HG03045 (cell line): ENCODE measurements around the gene CEP170B.

Experiments
- ATAC-seq: cut with Tn5 transposase; IDR thresholded peaks from one replicate; pipeline ENCODE4 v1.9.1; 2021; ENCODE audit warnings: mild to moderate bottlenecking, moderate library complexity; ENCODE audit not compliant: unreplicated experiment

Gene CEP170B

DNA sequence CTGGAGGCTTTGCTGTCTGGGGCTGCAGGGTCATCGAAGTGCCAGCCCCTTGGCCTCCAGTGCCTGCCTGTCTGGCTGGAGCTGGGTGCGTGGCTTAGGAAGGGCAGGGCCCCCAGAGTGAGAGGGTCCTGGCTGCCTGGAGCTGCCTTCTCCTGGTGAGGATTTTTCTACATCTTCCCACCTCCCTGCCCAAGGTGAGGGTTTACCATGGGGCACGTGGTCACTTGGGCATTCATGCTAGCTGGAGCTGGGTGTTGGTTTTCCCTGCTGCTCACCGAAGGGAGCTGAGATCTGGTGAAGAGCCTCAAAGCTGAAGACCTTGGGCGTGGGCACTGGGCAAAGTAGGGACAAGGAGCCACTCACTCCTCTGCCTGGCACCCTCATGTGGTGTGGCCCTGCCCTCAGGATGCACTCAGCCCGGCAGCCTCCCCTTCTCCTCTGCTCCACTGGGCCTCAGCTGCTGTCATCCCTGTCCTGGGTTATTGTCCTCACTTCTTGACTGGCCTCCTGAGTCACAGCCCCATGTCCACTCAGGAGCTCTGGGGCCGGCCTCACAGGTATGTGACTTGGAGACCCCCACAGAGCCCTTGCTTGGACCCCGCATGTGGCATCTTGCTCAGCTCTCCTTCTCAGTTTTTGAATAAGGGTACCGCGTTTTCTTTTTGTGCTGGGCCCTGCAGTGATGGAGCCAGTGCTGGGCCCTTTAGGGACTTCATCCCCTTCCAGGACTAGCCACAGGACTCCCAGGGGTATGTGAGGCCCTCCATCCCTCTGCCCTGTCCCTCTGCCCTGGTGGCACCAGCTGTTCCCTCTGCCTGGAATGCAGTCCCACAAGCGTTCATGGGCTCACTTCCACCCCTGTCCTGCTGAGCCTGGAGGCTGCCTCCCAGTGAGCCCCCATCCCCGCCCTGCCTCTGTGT, 1.6 kb downstream of the CEP170B start:
- ATAC-seq, result no peak

DNA sequence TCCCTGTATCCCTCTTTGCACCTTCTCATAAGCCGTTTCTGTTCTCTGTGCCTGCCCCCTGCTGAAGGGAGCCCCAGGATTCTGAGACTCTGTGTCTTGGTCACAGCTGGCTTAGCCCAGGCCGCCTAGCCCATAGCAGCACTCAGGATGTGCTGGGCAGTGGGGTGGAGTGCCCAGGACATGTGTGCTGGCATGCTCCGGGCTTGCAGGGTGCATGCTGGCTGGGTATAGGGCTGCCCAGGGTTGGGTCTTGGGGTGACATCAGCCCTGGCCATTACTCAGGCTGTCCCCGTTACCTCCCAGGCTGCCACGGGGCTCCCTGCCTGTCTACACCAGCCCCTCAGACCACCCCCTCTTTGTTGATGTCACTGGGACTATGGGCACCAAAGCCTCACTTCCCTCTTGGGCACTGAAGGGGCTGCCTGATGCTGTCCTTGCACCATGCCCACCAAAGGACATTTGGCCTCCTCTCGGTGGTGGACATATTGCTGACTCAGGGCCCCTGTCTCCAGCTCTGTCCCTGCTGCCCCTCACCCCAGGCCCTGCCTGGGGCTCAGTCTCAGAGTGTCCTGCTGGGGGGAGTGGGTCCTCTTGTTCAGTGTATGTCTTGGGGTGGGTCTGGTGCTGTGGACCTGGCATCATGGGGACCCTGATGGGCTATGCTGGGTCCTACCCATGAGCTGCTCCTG, 2.4 kb downstream of the CEP170B start:
- no peak for ATAC-seq

DNA sequence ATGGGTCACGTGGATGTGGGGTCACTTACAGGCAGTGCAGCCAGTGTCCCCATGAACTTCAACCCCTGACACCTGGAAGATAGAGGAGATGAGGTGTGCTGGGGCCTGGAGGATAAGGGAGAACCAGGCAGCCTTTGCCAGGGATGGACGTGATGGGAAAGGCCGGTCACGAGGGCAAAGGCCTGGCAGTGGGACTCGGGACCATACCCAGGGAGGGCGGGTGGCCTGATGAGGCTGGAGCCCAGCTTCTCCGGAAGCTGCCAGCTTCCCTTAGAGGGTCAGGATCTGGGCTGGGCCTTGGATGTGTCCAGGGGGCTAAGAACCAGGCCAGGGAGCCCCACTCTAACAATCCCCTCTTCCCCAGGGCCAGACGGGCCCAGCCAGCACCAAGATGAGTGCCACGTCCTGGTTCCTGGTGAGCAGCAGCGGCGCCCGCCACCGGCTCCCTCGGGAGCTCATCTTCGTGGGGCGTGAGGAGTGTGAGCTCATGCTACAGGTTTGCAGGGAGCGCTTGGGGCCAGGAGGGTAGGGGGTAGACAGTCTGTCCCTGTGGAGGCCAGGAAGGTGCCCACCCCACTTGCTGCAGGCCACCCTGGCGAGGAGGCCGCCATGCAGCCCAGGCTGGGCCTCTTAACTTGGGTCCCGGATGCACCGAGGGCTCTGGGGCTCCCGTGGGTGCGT, 3.1 kb downstream of the CEP170B start:
- ATAC-seq, result no peak

DNA sequence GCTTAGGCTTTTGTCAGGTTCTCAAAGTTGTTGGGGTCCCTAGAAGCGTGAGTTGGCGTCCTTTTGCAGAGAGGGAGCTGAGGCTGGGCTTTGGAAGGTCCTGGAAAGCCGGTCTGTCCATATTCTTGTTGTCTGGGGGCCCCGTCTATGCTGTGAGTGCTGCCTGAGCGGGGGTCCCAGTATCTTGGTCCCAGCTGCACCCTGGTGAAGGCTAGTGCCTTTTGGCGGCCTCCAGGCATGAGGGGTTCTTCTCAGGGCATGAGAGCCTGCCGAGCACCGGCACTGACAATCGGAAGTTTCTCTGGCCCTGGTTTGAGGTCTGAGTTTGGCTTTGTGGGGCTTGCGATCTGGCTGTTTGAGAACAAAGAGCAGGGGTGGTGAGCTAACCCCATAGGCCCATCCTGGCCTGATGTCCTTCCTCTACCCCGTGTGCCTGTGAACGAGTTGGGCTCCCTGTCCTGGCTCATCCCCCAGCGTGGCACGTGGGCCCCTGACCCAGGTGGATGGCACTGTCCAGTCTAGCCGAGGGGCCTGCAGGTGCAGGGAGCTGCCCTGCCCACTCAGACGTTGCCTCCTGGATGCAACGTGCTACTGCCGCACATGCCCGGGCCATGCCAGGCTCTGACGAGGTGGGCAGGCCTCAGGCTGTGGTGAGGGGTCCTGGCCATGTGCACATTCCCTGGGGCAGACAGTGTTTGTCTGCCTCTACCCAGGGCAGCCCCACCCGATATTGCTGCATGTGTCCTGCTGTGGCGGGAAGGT, 3.9 kb downstream of the CEP170B start:
- ATAC-seq, result no peak

DNA sequence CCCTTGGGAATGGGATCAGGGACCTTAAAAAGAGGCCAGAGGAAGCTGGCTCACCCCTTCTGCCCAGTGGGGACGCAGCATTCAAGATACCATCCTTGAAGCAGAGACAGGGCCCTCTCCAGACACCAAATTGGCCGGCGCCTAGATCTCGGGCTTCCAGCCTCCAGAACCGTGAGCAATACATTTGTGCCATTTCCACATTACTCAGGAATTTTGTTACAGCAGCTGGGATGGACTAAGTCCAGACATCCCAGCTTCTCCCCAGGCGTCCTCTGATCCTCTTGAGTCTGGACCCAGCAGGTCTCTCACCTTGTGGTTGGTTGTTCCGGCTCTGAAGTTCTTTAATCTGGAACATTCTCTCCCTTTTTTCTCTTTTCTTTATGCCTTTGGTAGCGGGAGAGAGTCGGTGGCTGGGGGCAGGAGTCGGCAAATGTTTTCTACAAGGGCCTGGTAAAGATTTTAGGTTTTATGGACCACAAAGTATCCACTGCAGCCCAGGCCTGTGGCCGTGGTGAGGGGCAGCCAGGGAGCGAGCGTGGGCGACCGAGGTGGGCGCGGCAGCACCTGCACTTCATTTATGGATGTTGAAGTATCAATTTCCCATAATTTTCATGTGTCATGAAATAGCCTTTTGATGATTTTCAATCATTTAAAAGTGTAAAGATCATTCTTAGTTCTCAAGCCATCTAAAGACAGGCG, 4.8 kb downstream of the CEP170B start:
- no peak for ATAC-seq

DNA sequence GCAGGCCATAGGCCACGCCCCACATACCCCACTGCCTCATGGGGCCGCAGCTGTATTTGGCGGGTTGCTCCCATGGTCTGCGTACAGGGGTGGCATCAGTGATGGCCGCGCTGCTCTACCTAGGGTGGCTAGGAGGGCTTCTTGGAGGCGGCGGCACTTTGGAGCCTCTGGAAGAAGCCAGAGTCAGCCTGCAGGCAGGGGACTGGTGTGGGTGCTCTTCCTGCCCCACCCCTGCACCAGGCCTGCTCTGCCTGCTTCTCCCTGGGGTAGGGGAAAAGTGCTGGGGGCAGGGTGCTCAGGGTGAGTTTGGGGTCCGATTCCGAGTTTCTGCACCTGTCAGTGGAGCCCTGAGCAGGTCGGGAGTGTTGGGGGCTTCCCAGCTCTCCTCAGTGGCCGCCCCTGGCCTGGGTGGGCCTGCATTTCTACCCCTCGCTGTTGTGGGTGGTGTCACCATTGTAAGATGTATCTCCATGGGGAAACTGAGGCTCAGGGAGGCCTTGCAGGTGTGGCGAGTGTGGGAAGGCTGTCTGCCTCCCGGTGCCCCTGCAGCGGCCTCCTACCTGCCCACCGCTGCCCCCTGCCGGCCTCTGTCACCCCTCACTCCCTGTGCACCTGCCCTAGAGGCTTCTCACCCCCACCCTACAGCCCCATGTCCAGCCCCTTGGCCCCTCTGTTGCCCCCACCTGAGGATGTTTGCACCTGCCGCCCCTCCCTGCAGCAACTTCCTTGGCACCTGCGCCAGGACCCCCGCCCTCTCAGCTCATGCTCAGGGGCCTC, 5.5 kb downstream of the CEP170B start:
- no peak for ATAC-seq

DNA sequence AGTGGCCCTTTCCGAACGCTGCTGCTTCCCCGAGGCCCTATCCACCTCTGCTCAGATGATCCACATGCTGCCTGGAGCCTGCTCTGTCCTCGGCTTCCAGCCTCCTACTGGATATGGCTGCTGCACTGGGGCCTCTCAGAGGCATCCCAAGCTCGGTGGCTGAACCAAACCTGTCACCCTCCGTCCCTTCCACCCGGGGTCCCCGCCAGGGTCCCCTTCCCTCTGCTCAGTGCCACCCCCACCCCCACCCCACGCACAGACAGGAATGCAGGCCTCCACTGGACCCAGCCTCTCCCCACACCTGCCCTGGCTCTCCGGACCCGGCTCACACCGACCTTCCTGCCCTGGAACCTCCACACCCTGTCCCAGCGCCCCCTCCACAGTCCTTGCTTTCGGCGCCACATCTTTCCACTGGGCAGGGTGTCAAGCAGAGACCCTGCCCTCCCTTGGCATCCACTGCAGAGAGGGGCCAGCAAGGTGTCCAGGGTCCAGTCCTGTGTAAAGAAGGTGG, 6.1 kb downstream of the CEP170B start:
- no peak for ATAC-seq

DNA sequence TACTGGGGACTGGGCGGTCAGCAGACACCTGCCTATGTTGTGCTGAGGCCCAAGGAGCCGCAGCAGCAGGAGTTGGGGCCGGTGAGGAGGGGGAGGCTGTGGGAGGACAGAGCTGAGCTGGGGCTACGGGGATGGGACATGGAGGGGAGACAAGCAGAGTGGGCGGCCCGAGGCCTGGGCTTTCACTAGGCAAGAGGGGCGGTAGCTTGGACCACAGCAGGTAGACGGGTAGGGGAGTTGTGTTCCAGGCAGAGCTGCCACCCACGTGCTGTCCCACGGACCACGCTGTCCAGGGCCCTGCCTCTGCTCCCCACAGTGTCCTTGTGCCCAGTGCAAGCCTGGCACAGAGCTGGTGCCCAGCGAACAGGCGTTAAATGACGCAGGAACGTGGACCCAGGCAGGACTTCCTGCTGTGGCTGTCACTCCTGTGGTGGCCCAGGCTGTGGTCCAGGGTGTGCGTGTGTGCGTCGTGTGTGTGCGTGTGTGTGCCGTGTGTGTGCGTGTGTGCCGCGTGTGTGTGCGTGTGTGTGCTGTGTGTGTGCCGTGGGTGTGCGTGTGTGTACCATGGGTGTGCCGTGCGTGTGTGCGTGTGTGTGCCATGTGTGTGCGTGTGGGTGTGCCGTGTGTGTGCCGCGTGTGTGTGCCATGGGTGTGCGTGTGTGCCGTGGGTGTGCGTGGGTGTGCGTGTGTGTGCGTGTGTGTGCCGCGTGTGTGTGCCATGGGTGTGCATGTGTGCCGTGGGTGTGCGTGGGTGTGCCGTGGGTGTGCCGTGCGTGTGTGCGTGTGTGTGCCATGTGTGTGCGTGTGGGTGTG, 6.8 kb downstream of the CEP170B start:
- ATAC-seq, result no peak

DNA sequence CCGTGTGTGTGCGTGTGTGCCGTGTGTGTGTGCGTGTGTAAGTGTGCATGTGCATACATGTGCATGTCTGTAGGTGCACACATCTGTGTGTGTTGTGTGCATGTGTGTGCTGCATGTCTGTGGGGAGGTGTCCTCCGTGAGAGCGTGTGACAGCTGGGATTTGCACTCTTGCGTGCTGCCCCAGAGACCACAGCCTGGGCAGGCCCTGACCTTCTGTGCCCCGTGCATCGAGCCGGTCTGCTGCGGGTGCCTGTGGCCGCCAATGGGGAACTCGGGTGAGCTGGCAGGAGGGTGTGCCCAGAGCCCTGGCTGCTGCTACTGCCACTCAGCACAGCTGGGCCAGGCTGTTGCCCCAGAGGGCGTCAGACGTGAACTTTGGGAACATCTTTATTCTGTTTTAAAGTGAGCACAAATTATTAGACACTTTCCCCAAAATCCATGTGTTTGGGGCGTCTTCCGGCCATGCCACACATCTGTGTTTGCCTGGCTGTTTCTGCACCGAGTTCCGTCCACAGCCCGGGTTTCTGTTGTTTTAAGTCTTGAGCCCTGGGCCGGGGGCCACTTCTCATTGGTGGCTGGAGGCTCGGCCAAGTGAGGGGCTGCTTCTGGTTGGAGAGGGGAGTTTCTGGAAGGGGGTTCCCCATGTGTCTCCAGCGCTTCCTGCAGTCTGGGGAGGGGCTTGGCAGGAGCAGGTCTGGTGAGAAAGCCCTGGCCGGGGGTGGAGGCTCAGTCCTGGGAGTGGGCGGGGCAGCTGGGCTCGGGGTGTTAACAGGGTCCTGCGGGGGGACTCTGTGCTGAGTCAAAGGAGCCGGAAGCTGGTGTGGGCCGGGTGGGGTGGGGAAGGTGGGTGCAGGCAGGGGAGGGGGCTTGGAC, 7.6 kb downstream of the CEP170B start:
- ATAC-seq, result no peak

DNA sequence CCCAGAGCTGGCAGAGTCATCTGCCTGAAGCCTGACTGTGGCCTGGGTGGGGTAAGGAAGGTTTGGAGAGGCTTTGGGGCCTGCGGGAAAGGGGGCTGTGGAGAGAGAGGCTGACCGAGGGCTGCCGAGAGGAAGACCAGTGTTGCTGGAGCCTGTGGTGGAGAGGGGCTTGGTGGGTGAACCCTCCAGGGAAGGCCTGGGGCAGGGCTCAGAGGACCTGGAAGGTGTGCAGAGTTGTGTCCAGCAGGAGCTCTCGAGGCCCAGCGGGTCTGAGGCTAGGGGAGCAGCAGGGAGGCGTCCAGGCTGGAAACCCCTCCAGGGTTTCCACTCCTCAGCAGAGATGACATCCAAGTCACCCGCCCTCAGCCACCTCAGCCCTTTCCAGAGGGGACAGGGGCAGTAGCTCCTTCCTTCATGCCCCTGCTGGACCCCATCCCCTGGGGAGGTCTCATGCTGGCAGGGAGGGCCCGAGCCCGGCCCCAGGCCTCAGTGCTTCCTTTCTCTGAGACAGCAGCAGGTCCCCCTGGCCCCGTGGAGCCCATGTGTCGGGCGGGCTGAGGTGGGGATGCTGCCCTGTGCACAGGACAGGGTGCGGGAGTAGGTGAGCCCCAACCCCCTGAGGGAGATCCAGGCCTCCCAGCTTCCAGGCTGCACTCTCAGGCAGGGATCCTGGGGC, 8.4 kb downstream of the CEP170B start:
- no peak for ATAC-seq

DNA sequence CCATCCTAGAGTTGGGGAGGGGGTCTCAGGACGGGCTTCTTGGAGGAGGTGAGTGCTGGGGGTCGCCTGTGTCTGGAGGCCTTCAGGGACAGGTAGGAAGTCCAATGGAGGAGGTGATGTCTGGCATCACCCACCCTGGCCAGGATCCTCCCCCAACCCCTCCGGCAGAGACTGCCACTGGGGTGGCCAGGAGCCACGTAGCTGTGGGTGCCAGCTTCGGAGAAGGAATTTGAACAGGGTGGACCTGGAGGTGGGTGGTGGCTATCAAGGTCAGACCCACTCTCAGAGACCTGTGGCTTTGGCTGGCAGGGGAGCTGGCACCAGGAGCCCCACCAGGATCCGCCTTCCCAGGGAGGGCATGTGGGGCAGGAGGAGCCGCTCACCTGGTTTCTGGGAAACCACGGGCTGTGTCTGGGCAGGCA, 9.1 kb downstream of the CEP170B start:
- ATAC-seq, result no peak

DNA sequence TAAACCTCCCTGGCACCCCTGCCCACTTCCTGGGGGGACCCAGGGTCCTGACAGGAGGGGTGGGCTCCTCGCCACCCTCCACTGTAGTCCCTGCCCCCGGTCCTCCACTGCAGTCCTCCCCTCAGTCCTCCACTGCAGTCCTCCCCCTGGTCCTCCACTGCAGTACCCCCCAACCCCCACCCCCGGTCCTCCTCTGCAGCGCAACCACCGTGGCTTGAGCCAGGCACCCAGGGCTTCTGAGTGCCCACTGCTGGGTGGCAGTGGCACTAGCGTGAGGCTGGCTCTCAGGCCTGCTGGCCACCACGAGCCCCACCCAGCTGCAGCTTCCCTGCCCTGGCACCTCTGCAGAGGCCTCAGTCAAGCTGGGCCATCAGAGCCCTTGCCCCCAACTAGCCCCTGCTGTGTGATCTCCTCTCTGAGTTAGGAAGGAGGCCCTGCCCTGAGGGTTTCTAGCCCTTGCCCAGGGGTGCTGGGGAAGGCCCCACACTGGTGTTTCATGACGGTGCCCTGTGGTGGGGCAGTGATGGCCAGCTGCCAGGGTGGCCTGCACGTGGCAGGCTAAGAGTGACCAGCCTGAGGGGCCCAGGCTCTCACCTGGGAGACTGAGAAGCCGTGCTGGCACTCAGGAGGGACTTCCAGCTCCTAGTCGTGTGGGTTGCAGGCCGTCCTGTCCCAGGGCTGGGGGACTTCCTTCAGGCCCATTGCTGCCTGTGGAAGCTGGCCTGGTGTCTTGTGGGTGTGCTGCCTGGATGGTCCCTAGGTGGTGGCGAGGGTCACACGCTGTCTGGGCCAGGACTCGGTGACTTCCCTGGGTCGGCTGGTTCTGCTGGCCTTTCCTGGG, 9.7 kb downstream of the CEP170B start:
- no peak for ATAC-seq

DNA sequence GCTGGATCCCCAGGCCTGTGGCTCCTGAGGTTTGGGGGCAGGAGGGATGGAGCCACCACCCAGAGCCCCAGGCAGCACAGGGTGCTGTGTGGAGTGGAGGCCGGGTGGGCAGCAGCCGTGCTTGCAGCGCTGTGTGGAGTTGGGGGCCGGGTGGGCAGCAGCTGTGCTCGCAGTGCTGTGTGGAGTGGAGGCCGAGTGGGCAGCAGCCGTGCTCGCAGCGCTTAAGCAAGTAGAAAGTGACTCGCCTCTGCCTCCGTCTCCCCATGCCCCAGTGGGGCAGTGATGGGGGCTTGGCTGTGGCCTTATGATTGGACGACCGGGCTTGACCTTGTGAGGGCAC, 10.3 kb downstream of the CEP170B start:
- no peak for ATAC-seq

DNA sequence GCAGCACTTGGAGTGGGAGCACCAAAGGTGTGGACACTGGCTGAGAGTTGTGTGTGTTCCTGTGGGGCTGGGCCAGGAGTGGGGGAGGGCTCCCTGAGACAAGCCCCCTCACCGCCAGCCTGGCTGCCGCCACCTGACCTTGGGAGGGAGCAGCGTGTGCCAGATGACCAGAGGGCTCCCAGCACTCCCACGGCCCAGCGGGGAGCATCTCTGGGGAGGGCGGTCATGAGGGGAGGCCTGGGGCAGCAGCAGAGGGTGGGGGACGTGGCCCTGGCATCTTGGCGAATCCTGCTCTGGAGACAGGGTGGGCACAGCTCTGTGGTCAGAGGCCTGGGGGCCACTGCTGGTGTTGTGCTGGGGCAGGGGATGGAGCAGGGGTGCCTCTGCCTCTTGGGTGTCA, 10.7 kb downstream of the CEP170B start:
- no peak for ATAC-seq

DNA sequence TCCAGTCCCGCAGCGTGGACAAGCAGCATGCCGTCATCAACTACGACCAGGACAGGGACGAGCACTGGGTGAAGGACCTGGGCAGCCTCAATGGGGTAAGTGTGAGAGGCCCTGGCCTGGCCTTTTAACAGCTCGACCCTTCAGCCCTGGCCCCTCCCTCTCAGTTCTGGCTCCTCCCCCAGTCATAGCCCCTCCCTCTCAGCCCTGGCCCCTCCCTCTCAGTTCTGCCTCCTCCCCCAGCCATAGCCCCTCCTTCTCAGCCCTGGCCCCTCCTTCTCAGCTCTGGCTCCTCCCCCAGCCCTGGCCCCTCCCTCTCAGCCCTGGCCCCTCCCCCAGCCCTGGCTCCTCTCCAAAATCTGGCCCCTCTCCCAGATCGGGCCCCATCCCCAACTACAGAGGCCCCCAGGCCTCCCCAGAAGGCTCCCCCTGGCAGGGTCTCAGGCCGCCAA, 11.2 kb downstream of the CEP170B start:
- no peak for ATAC-seq
